HCT116 (cell line): ENCODE results near the gene C20orf96. TPM values are rescaled to one million over a fixed set of nuclear protein-coding genes. Genes with fewer than 3 reads are reported as not detected.

ENCODE experiments used
- ATAC-seq: fragments of 200-7000 bp; cut with Tn5 transposase; 2 replicates; pipeline ENCODE4 v1.9.1; 2020; ENCODE audit warnings: mild to moderate bottlenecking, moderate library complexity
- BruUV-seq: library from RNA; stranded (reverse); fragments of 400-500 nt; replicated peaks from 2 replicates; lab custom pipeline; 2021; lab: Mats Ljungman, UMichigan
- CTCF ChIA-PET: fragments of 300-600 bp; sonication (Branson Sonifier 250); formaldehyde crosslinking; loops from one replicate; lab custom pipeline; 2021; ENCODE audit warnings: antibody characterized with exemption; lab: Charles Lee
- POLR2A ChIA-PET: fragments of 300-600, 350-600 bp; sonication (Branson Sonifier 250); formaldehyde crosslinking; loops from one replicate; lab custom pipeline; 2021; ENCODE audit warnings: antibody characterized with exemption; lab: Charles Lee
- RAD21 ChIA-PET, 2 experiments: fragments of 300-600 bp; sonication (Branson Sonifier 250); formaldehyde crosslinking; loops; one replicate each; lab custom pipeline; 2023; ENCODE audit warnings: low total read pairs in 2 of 2; ENCODE audit not compliant: uncharacterized antibody in 2 of 2, unreplicated experiment in 2 of 2, low non-redundant PET in 1 of 2; lab: Charles Lee
- DNase-seq: peaks from one replicate; pipeline ENCODE4 v3.0.0-alpha.2; 2010; ENCODE audit warnings: low read depth, low spot score
- H2AFZ ChIP-seq: fragments of 200-600 bp; shearing (Covaris generic), sonication (generic); 2 replicates; pipeline ENCODE4 v1.6.1; 2017; ENCODE audit warnings: low read depth, mixed run types, mixed read lengths, antibody characterized with exemption, low read length; ENCODE audit not compliant: poor library complexity, severe bottlenecking
- H3K27ac ChIP-seq: 2 replicates; pipeline ENCODE4 v1.5.1; 2012; ENCODE audit warnings: low read depth, low read length
- H3K27me3 ChIP-seq: fragments of 200-600 bp; sonication (generic); 2 replicates; pipeline ENCODE4 v1.6.1; 2016; ENCODE audit warnings: mixed run types, low read length, mixed read lengths; ENCODE audit not compliant: insufficient read depth
- H3K36me3 ChIP-seq, 2 experiments: fragments of 200-500 bp in 1 of 2; fragments of 200-600 bp in 1 of 2; sonication (Bioruptor generic) in 1 of 2; sonication (generic) in 1 of 2; 2 replicates each; pipeline versions ENCODE4 v1.5.1 to v1.6.1; 2014 to 2016; ENCODE audit warnings: low read length in 2 of 2, inconsistent platforms in 1 of 2, mixed read lengths in 1 of 2, mixed run types in 1 of 2; ENCODE audit not compliant: insufficient read depth in 2 of 2, control insufficient read depth in 1 of 2
- H3K4me1 ChIP-seq, 2 experiments: fragments of 200-600 bp in 1 of 2; sonication (generic) in 1 of 2; 2 replicates each; pipeline versions ENCODE4 v1.5.1 to v1.6.1; 2012 to 2017; ENCODE audit warnings: low read length in 2 of 2, inconsistent platforms in 1 of 2, mild to moderate bottlenecking in 1 of 2, mixed read lengths in 1 of 2, mixed run types in 1 of 2, moderate library complexity in 1 of 2; ENCODE audit not compliant: insufficient read depth in 2 of 2, control insufficient read depth in 1 of 2
- H3K4me2 ChIP-seq: fragments of 200-600 bp; sonication (generic); 2 replicates; pipeline ENCODE4 v1.6.1; 2017; ENCODE audit warnings: mixed run types, low read length, mixed read lengths
- H3K4me3 ChIP-seq, 2 experiments: fragments of 200-600 bp in 1 of 2; sonication (generic) in 1 of 2; replicated peaks in 1 of 2; 2 replicates each; pipeline ENCODE4 v1.5.1; 2011 to 2016; ENCODE audit warnings: low read length in 2 of 2, control low read depth in 1 of 2, low read depth in 1 of 2, mild to moderate bottlenecking in 1 of 2, mixed read lengths in 1 of 2, mixed run types in 1 of 2
- H3K79me2 ChIP-seq: fragments of 200-600 bp; sonication (generic); 2 replicates; pipeline ENCODE4 v1.6.1; 2017; ENCODE audit warnings: mild to moderate bottlenecking, mixed run types, low read length, moderate library complexity, mixed read lengths; ENCODE audit not compliant: insufficient read depth
- H3K9ac ChIP-seq: fragments of 200-600 bp; sonication (generic); 2 replicates; pipeline ENCODE4 v1.6.1; 2016; ENCODE audit warnings: low read length, mixed read lengths
- H3K9me2 ChIP-seq: fragments of 200-600 bp; sonication (generic), shearing (Covaris generic); 2 replicates; pipeline ENCODE4 v1.6.1; 2017; ENCODE audit warnings: mixed run types, mild to moderate bottlenecking, moderate library complexity; ENCODE audit not compliant: insufficient read depth
- H3K9me3 ChIP-seq, 2 experiments: fragments of 200-500 bp in 1 of 2; fragments of 200-600 bp in 1 of 2; sonication (Bioruptor generic) in 1 of 2; sonication (generic) in 1 of 2; 2 replicates each; pipeline ENCODE4 v1.6.1; 2014 to 2017; ENCODE audit warnings: low read length in 2 of 2, mixed read lengths in 2 of 2, inconsistent platforms in 1 of 2, low read depth in 1 of 2, mild to moderate bottlenecking in 1 of 2, mixed run types in 1 of 2, moderate library complexity in 1 of 2; ENCODE audit not compliant: control insufficient read depth in 1 of 2, insufficient read depth in 1 of 2
- H4K20me1 ChIP-seq: fragments of 200-600 bp; sonication (generic), shearing (Covaris generic); 2 replicates; pipeline ENCODE4 v1.6.1; 2017; ENCODE audit warnings: mixed run types, mild to moderate bottlenecking, moderate library complexity; ENCODE audit not compliant: insufficient read depth
- CEBPB ChIP-seq: IDR thresholded peaks from 2 replicates; pipeline ENCODE4 v1.6.1; 2012; ENCODE audit warnings: low read depth
- EGR1 ChIP-seq: IDR thresholded peaks from 2 replicates; pipeline ENCODE4 v1.6.1; 2012; ENCODE audit warnings: low read depth
- FOSL1 ChIP-seq: IDR thresholded peaks from 2 replicates; pipeline ENCODE4 v1.6.1; 2012; ENCODE audit warnings: low read depth
- JUND ChIP-seq: IDR thresholded peaks from 2 replicates; pipeline ENCODE4 v1.6.1; 2012
- POLR2A ChIP-seq: IDR thresholded peaks from 2 replicates; pipeline ENCODE4 v1.7.0; 2011; ENCODE audit warnings: borderline replicate concordance; ENCODE audit not compliant: insufficient read depth, insufficient read length; ENCODE audit errors: extremely low read depth
- POLR2AphosphoS5 ChIP-seq: IDR thresholded peaks from 2 replicates; pipeline ENCODE4 v1.6.1; 2011; ENCODE audit warnings: mild to moderate bottlenecking, low read depth, low read length, moderate library complexity
- RAD21 ChIP-seq: IDR thresholded peaks from 2 replicates; pipeline ENCODE4 v1.6.1; 2012; ENCODE audit warnings: low read depth, mild to moderate bottlenecking
- SP1 ChIP-seq: IDR thresholded peaks from 2 replicates; pipeline ENCODE4 v1.6.1; 2012; ENCODE audit warnings: low read depth
- SRF ChIP-seq: IDR thresholded peaks from 2 replicates; pipeline ENCODE4 v1.6.1; 2012; ENCODE audit warnings: low read depth
- TCF7L2 ChIP-seq: IDR thresholded peaks from 2 replicates; pipeline ENCODE4 v1.7.0; 2011; ENCODE audit warnings: borderline replicate concordance, inconsistent platforms; ENCODE audit not compliant: insufficient read depth, insufficient read length; ENCODE audit errors: extremely low read depth
- YY1 ChIP-seq: IDR thresholded peaks from 2 replicates; pipeline ENCODE4 v1.6.1; 2011; ENCODE audit warnings: low read length, low read depth, moderate library complexity, mild to moderate bottlenecking; ENCODE audit not compliant: insufficient replicate concordance; ENCODE audit errors: extremely low read depth
- ZNF274 ChIP-seq: fragments of 200-500 bp; sonication (Bioruptor generic); IDR thresholded peaks from 2 replicates; pipeline ENCODE4 v1.6.1; 2014; ENCODE audit warnings: mild to moderate bottlenecking, low read depth, low read length, inconsistent platforms
- intact Hi-C: fragments of 100-400 bp; cut with micrococcal nuclease; formaldehyde crosslinking; loops from 2 replicates; pipeline ENCODE4 v1.10.0; 2022
- total RNA-seq: library from RNA; stranded (reverse); gene quantifications from one replicate; pipeline ENCODE4 v1.2.1, GENCODE V29; 2021; ENCODE audit not compliant: unreplicated experiment
- TF ChIP-seq, protein P1 (sequence below): IDR thresholded peaks from 2 replicates; pipeline ENCODE4 v1.6.1; 2012
- TF ChIP-seq, protein P2 (sequence below): IDR thresholded peaks from 2 replicates; pipeline ENCODE4 v1.6.1; 2012; ENCODE audit warnings: low read depth
- TF ChIP-seq, protein P3 (sequence below): IDR thresholded peaks from 2 replicates; pipeline ENCODE4 v1.6.1; 2011; ENCODE audit warnings: mild to moderate bottlenecking, low read length, moderate library complexity; ENCODE audit not compliant: insufficient replicate concordance; ENCODE audit errors: extremely low read depth

Gene C20orf96
- total RNA-seq, 1 experiment from 2014 or later: 22.1 TPM

DNA sequence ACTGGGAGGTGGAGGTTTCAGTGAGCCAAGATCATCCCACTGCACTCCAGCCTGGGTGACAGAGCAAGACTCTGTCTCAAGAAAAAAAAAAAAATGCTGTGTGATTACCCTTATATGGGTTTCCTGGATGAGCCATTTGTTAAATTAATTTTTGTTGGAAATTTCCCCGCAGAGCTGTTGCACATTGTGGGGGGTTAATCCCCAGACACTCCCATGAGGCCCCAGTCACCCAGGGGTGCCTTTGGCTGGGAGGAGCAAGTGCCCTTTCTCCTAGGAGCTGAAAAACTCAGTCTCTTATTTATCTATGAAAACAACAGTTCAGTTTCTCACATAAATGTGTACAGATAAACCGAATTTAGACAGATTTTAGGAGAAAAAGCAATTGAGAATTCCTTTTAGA lies 37.7 kb downstream of the C20orf96 start:
- intact Hi-C loops: no loop called here
- no peaks in the 10 kb centered on the region for H3K27me3 ChIP-seq
- BruUV-seq: no TSS peak

More for the DNA sequence above, 37.7 kb downstream of the C20orf96 start:
- ATAC-seq (no peak), DNase-seq (no peak)
- Histone ChIP-seq H3K4me3 (no peak overlapping the region), H3K9me3 (no peaks in the 10 kb centered on the region), H3K9me2 (no peaks in the 10 kb centered on the region), H2AFZ (no peak overlapping the region), H3K79me2 (no peaks in the 10 kb centered on the region), H3K4me1 (no peaks in the 10 kb centered on the region), H3K27ac (no peak overlapping the region), H3K4me2 (no peak overlapping the region), H3K9ac (no peak overlapping the region), H4K20me1 (no peaks in the 10 kb centered on the region), H3K36me3 (no peaks in the 10 kb centered on the region)
- RAD21 ChIA-PET: no interaction called here
- CTCF ChIA-PET: no interaction called here
- POLR2A ChIA-PET: no interaction called here
- no peak for TF ChIP-seq POLR2AphosphoS5
- no peak for TF ChIP-seq SRF
- TF ChIP-seq EGR1: no peak
- TF ChIP-seq RAD21: no peak
- TF ChIP-seq CEBPB: no peak
- TF ChIP-seq YY1: no peak
- TF ChIP-seq FOSL1: no peak
- TF ChIP-seq TCF7L2: no peak
- TF ChIP-seq, protein P1, sequence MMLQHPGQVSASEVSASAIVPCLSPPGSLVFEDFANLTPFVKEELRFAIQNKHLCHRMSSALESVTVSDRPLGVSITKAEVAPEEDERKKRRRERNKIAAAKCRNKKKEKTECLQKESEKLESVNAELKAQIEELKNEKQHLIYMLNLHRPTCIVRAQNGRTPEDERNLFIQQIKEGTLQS: no peak
- no peak for TF ChIP-seq SP1
- no peak for TF ChIP-seq ZNF274
- TF ChIP-seq, protein P2, sequence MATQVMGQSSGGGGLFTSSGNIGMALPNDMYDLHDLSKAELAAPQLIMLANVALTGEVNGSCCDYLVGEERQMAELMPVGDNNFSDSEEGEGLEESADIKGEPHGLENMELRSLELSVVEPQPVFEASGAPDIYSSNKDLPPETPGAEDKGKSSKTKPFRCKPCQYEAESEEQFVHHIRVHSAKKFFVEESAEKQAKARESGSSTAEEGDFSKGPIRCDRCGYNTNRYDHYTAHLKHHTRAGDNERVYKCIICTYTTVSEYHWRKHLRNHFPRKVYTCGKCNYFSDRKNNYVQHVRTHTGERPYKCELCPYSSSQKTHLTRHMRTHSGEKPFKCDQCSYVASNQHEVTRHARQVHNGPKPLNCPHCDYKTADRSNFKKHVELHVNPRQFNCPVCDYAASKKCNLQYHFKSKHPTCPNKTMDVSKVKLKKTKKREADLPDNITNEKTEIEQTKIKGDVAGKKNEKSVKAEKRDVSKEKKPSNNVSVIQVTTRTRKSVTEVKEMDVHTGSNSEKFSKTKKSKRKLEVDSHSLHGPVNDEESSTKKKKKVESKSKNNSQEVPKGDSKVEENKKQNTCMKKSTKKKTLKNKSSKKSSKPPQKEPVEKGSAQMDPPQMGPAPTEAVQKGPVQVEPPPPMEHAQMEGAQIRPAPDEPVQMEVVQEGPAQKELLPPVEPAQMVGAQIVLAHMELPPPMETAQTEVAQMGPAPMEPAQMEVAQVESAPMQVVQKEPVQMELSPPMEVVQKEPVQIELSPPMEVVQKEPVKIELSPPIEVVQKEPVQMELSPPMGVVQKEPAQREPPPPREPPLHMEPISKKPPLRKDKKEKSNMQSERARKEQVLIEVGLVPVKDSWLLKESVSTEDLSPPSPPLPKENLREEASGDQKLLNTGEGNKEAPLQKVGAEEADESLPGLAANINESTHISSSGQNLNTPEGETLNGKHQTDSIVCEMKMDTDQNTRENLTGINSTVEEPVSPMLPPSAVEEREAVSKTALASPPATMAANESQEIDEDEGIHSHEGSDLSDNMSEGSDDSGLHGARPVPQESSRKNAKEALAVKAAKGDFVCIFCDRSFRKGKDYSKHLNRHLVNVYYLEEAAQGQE: no peak
- no peak for TF ChIP-seq JUND
- TF ChIP-seq, protein P3, sequence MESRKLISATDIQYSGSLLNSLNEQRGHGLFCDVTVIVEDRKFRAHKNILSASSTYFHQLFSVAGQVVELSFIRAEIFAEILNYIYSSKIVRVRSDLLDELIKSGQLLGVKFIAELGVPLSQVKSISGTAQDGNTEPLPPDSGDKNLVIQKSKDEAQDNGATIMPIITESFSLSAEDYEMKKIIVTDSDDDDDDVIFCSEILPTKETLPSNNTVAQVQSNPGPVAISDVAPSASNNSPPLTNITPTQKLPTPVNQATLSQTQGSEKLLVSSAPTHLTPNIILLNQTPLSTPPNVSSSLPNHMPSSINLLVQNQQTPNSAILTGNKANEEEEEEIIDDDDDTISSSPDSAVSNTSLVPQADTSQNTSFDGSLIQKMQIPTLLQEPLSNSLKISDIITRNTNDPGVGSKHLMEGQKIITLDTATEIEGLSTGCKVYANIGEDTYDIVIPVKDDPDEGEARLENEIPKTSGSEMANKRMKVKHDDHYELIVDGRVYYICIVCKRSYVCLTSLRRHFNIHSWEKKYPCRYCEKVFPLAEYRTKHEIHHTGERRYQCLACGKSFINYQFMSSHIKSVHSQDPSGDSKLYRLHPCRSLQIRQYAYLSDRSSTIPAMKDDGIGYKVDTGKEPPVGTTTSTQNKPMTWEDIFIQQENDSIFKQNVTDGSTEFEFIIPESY: no peak
- no peak for TF ChIP-seq POLR2A
